ENCODE data around the gene FAM228B.
A peak's percentile ranks its signal among the peaks of the same experiment; 100 is the strongest.
"Not testable (repeated sequence)": the region's sequence is repeated elsewhere in the genome, so short reads cannot be mapped to it uniquely, and the experiment has no call there.

FAM228B gene

DNA sequence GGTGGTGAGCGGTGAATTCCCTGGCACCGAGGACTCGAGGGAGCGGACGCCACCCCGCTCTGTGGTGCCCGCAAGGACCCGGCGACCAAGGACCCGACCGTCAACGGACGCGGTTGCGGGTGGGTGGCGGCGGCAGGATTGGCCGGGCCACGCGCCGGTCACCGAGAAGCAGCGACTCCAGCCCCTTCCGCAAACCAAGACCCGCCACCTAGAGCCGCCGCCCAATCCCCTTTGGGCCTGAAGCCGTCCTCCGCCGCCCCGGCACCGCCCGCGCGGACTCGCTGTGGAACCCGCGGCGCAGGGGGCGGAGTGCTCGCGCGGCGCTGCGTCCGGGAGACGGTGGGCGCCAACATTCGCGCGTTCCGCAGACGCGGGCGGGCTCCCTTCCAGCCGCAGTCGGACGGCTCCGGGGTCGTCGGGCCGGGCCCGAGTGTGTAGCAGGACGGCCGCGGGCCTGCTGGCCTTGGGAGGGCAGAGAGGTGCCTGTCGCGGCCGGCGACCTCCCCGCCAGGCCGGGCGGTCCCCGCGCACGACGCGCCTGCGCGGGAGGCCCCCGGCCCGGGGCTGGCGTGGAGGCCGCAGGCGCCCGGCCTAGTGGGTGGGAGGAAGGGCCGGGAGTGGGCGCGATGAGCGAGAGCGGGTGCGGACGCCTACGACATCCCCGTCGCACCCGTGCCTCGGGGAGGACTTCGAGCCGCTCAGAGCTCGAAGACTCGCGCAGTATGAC, at the start of gene FAM228B, which contains the start of gene PFN4:
Gene FAM228B (plus strand): TSS at position 275 of the 727 bp plus-strand sequence. CDS start 893 bp downstream, outside the sequence.
Gene PFN4 (minus strand): TSS at position 140 of the 727 bp plus-strand sequence. CDS start 799 bp downstream, outside the sequence.
- DNase-seq (ENCODE audit: low read depth in 2 of 2), result peak; percentile 26 to 57

DNA sequence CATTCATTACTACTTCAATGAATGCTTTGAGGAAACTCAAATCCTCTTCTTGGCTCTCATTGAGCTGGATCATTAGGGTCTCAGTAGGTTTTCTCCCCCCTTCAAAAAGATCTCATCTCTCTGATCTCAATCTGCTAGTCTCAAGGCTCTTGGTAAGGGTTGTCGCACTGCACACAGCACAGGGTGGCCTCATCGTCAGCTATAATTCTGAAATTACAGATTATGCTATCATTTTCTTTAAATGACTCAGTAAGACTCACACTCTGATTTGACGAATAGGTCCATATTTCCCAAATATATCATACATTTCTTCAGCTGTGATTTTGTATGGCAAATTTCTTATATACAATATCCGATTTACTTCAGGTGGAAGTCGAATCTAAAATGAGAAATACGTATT, 49.5 kb upstream of the FAM228B start:
- DNase-seq (ENCODE audit: low read depth in 2 of 2), result no peak

DNA sequence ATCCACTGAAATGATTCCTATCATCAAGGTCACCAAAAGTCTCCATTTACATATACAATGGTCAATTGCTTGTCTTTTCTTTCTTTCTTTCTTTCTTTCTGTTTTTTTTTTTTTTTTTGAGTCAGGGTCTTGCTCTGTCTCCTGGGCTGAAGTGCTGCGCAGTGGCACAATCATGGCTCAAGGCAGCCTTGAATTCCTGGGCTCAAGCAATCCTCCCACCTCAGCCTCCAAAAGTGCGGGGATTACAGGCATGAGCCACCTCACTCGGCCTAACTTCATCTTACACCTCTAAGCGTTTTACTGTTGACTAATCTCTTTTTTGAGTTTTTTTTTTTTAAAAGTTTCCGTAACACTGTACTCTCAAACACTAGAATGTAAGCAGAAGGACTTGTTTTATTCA, 48.0 kb upstream of the FAM228B start:
- DNase-seq (ENCODE audit: low read depth in 2 of 2), result no peak

DNA sequence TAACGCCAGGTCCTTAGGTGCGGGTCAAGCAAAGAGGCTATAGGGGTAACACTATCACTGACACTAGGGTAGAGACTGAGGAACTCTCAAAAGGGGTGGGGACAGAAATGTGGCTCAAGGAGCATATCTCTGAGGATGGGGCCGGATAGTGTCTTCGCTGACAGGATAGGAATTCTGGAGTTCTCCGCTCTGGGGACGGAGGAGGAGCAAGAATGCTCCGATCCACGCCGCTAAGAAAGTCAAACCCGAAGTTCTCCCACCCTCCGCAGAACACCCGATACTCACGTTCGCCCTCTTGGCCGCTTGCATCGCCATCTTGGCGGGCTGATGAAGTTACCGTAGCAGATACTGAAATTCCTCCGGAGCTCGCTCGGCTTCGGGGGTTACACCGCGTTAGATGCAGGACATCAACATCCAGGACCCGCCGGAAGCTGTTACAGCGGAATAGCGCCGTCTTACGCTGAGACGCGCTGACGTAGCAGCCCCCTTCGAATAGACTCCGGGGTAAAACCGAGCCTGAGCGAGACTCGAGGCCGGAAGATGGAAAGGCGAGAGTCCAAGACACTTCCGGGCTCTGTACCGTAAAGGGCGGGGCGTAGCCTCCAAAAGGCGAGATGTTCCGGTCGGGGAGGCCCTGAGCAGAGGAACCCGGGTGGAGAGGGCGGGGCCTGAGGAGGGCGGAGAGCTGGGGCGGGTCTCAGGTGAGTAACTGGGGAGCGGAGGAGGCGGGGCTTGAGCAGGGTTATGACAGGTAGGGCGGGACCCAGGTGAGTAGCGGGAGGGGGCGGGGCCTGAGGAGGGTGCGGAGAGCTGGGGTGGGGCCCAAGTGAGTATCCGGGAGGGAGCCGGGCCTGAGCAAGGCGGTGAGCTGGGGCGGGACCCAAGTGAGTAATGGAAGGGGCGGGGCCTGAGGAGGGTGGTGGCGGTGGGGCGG, 47.1 kb upstream of the FAM228B start, which contains the start of gene SF3B6:
Gene SF3B6 (minus strand): TSS at position 412 of the 934 bp plus-strand sequence. CDS start 97 bp downstream, at position 315.
- DNase-seq (ENCODE audit: low read depth in 2 of 2), result peak; percentile 99

DNA sequence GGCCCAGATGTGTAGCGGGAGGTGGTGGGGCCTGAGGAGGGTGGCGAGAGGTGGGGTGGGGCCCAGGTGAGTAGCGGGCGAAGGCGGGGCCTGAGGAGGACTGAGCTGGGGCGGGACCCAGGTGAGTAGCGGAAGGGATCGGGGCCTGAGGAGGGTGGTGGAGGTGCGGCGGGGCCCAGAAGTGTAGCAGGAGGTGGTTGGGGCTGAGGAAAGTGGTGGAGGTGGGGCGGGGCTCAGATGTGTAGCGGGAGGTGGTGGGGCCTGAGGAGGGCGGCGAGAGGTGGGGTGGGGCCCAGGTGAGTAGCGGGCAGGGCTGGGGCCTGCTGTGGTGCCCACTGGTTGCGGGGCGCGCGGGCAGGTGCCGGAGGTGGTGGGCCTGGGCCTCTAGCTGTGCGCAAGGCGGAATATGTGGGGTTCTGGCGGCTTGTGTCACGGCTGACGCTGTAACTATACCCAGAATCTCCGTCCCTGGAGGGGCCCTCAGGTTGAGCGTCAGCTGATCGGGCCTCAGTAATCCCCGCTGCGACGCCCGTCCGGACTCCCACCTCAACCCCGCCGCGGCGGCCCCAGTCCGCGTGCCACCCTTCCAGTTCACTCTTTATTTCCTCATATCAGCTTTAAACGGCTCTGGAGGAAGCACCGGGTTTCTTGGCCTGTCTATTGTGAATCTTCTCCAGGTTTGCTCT, 46.3 kb upstream of the FAM228B start:
- DNase-seq (ENCODE audit: low read depth in 2 of 2), result no peak

DNA sequence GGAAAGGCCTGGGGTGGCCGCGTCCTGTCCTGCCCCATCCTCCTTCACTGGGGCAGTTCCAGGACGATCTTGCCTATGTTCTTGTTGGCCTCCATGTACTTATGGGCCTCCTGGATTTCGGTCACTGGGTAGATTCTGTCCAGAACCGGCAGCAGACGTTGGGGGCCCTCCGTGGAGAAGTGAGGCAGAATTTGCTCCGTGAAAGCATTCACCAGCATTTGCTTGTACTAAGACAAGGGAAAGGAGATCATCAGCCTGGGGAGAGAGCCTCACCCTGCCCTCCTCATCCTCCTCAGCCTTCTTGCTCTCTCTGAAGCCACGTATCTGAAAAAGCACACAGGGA, 45.8 kb upstream of the FAM228B start:
- no peak for DNase-seq (ENCODE audit: low read depth in 2 of 2)

DNA sequence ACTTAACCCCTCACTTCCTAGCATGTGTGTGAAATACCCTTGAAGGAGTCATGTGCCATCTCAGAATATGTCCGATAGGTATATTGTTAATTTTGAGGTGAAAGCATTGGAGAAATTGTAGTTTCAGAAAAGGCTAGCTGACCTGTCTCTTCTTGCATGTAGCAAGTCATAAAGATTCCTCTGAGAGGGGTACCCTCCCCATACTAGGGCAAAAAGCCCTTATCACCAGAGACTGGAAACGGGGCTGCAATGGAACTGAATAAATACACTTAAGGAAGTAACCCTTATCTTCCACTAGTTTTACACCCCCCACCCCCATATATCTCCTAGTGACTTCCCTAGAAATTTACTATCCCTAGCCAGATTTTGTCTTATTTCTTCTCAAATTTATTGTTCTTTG, 45.4 kb upstream of the FAM228B start:
- DNase-seq (ENCODE audit: low read depth in 2 of 2), result no peak

DNA sequence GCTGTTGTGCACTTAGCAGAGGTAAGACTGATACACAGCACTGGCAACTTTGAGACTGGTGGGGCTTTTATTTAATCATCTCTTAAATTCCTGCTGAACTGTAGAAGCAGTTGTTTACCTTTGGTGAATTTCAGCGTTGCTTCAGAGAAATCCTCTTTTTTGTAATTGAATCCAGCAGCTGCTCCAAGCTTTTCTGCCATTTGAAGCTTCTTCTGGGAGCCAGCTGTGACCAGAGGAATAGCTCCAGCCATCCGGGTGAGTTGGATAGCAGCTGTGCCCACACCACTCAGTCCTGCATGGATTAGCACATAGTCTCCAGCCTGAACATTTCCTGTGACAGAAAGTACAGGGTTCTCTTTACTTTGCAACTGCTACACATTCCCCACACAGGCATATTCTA, 42.6 kb upstream of the FAM228B start:
- DNase-seq (ENCODE audit: low read depth in 2 of 2), result no peak

DNA sequence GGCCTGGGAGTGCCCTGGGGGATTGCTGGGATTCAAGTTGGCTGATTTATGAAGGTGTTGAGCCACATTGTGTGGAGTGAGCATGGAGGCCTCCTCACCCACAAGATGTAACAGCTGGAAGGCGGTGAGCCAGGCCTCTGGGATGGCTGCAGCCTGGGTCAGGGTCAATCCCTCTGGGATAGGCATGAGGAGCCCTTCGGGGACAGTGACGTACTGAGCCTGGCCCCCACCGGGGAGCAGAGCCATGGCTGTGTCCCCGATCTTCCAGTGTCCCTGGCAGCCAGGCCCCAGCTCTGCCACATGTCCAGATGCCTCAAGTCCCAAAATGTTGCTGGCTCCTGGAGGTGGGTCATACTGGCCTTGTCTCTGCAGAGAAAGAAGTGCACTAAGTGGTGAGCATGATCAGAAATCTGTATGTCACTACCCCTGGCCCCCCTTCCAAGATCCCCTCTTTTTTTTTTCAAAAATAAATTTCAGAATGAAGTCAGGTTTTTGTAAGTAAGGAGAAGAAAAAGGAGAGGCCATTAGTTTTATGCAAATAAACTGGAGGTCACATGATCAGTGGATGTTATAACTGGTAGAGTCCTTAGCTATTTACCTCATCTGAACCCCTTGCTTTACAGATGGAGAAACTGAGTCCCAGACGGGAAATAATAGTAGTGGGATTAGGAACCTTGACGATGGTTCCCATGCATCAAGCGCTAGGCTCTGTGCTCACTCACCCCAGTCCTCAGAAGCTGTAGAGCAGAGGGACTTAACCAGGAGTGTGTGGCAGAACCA, 40.3 kb upstream of the FAM228B start:
- DNase-seq (ENCODE audit: low read depth in 2 of 2), result no peak

DNA sequence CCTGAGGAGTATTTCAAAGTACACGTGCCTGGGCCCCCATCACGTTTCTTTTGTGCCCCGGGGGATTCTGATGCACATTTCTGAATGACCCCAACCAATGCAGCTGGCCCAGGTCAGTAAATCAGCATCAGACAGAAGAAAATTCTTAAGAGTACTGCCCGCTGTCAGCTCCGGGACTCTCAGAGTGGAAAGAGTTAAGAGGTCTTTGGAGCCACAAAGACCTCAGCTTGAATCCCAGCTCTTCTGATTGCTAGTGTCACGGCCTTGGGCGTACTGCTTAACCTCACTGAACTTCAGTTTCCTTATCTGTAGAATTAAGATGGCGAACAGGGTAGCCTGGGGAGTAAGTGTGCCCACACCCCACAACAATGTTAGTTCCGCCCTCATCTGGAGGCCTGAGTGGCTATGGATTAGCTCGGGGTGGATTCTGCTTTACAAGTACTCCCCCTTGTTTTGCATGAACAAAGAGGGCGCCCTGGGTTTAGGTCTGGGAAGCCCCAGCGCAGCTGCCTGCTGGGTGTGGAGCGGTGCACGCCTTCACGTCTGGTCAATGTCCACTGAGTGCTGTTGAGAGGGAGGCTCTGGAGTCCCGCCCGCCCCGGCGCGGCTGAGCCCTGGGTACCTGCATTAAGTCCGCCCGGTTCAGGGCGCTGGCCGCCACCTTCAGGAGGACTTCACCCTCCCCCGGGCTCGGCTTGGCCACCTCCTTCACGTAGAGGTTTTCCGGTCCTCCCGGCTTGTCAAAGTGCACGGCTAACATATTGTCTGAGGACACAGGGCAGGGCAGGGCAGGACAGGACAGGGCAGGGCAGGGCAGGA, 39.5 kb upstream of the FAM228B start:
- no peak for DNase-seq (ENCODE audit: low read depth in 2 of 2)

DNA sequence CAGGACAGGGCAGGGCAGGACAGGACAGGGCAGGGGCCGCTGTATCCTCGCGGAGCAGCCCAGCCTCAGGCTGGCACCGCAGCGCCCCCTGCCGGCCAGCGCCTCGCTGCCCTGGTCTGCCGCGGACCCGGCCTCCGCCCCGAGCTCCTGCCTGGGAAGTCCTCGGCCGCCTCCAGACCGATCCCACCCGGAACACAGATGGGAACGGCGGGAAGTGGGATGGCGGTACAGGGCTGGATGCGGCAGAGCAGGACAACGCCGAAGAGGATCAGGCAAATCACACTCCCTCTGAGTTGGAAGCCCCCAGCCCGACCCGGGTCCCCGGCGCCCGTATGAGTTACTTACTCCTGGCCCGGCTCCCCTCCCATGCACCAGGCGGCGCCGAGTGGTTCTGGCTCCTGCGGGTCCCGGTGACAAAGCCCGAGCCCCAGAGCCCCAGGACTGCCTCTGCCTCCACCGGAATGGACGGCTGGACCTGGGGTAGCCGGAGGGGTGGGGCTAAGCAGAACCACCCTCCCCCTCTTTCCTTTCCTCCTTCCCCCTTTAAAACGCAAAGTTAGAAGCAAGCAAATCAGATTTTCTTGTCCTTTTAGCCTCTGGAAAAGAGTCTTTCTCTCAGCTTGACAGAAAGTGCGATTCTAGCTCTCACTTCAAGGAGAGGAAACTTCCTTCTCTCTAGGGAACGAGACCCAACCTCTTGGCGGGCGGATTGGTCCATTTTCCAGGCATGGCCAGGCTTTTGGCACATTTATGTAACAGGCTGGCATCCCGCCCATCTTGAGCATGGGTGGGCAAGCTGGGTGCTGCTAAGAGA, 38.7 kb upstream of the FAM228B start, which contains the start of gene TP53I3:
Gene TP53I3 (minus strand): TSS at position 449 of the 814 bp plus-strand sequence. CDS start 508 bp downstream, outside the sequence.
- peak; percentile 77 to 78 for DNase-seq (ENCODE audit: low read depth in 2 of 2)

DNA sequence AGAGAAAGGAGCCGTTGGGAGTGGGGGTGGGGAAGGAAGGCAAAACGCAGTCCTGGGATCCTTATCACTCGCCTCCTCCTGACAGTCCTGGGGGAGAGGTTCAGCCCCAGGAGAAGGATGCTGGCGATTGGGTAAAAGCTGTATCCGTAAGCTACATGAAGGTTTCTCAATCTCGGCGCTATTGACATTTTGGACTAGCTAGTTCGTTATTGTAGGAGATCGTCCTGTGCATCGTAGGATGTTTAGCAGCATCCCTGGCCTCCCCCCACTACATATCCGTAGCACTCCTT, 38.1 kb upstream of the FAM228B start:
- no peak for DNase-seq (ENCODE audit: low read depth in 2 of 2)

DNA sequence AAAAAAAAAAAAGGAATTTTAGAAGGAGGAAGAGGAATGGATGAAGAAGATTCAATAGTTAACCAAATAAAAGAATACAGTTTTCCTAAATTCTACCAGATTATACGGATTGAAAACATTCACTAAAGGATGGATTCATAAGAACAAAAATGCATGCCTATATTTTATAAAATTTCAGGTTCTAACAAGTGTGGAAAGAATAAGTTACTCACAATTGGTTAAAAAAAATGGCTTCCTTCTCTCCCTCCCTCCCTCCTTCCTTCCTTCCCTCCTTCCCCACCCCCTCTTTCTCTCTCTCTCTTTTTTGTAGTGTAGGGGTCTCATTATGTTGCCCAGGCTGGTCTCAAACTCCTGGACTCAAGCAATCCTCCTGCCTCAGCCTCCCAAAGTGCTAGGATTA, 37.0 kb upstream of the FAM228B start:
- DNase-seq (ENCODE audit: low read depth in 2 of 2), result no peak

DNA sequence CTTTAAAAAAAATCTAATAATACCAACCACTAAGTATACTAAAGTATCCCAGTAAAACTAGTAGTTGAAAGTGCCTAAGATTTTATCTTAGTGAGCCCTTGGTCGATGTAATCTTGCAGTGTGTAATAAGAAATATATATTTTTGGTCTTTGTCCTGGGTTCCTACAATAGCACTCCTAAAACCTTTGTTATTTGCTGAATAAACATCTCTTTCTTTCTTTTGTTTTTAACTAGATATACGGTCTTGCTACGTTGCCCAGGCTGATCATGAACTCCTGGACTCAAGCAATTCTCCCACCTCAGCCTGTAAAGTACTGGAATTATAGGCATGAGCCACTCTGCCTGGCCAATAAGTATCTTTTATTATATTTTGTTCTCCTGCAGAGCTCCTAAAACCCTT, 36.2 kb upstream of the FAM228B start:
- DNase-seq (ENCODE audit: low read depth in 2 of 2), result no peak

DNA sequence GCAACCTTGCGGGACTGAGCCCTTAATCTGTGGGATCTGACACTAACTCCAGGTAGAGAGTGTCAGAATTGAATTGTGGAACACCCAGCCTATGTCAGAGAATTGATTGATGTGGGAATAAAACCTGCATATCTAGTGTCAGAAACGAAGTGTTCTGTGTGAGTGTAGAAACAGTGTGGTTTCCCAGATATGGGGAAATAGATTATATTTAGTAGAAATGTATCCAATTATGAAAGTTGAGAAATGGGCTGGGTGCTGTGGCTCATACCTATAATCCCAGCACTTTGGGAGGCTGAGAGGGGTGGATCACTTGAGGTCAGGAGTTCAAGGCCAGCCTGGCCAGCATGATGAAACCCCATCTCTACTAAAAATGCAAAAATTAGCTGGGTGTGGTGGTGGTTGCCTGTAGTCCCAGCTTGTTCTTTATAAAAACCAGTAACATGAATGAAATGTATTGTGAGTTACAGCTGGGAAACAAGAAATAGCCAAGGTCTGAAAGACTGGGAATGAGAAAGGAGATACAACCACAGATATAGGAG, 34.4 kb upstream of the FAM228B start:
- no peak for DNase-seq (ENCODE audit: low read depth in 2 of 2)

DNA sequence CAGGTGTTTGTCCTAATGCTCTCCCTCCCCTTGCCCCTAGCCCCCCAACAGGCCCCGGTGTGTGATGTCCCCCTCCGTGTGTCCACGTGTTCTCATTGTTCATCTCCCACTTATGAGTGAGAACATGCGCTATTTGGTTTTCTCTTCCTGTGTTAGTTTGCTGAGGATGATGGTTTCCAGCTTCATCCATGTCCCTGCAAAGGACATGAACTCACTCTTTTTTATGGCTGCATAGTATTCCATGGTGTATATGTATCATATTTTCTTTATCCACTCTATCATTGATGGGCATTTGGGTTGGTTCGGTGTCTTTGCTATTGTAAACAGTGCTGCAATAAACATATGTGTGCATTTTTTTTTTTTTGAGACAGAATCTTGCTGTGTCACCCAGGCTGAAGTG, 30.0 kb upstream of the FAM228B start:
- not testable (repeated sequence) for DNase-seq (ENCODE audit: low read depth in 2 of 2)

DNA sequence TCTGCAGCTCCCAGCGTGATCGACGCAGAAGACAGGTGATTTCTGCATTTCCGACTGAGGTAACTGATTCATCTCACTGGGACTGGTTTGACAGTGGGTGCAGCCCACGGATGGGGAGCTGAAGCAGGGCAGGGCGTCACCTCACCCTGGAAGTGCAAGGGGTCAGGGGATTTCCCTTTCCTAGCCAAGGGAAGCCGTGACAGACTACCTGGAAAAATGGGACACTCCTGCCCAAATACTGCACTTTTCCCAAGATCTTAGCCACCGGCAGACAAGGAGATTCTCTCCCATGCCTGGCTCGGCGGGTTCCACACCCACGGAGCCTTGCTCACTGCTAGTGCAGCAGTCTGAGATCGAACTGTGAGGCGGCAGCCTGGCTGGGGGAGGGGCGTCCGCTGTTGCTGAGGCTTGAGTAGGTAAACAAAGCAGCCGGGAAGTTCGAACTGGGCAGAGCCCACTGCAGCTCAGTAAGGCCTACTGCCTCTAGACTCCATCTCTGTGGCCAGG, 28.0 kb upstream of the FAM228B start:
- not testable (repeated sequence) for DNase-seq (ENCODE audit: low read depth in 2 of 2)

DNA sequence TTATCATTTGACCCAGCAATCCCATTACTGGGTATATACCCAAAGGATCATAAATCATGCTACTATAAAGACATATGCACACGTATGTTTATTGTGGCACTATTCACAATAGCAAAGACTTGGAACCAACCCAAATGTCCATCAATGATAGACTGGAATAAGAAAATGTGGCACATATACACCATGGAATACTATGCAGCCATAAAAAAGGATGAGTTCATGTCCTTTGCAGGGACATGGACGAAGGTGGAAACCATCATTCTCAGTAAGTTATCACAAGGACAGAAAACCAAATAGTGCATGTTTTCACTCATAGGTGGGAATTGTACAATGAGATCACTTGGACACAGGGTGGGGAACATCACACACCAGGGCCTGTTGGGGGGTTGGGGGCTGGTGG, 22.5 kb upstream of the FAM228B start:
- DNase-seq (ENCODE audit: low read depth in 2 of 2), result not testable (repeated sequence)

DNA sequence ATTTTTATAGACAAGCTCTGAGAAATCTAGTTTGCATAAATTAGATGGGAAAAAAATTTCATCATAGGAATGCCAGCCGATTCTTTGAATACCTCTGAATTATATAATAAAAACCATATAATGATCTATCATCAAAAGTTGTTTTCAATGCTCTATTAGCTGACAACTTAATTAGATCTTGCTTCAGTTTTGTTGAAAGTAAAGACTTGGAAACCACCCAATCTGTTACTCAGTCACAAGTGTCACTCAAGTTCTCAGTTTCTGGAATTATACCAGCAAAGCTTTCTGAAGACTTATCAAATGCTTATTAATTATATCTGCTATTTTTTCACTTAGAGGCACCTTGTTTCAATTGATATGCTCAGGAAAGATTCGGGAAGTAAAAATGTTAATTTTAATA, 21.3 kb upstream of the FAM228B start:
- DNase-seq (ENCODE audit: low read depth in 2 of 2), result no peak
